ENCODE results near the gene ROGDI.

ROGDI gene

DNA sequence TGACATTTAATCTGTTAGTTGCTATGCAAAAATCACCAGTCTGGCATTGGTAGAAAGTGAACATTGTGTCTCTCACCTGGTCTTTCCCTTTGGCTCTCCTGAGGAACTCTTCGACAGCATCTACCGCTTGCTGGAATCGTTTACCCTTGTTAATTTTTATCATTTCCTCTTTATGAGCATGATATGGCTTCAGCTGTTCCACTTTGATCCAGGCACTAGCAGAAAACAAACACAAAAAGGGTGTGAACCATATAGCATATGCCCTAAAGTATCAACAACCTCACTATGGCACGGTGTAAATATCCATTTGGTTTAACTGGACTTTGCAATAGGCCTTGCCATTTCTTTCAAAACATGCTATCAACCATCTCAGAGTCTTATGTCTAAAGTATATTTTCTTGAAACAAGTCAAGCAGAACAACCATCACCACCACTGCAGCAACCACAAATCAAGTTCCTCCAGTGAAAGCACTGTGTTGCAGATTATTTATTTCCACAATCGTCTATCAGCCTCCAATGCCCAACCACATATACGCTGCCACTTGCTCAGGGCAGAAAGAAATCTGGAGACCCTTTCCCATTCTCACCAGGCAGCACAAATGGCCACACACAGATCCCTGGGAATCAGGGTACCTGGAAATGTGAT lies 30.4 kb upstream of the ROGDI start:
- Histone ChIP-seq H3K4me1 (ENCODE audit: control insufficient read depth in 1 of 2, insufficient read depth in 1 of 2, low read depth in 1 of 2, low read length in 1 of 2) (no peaks in the 10 kb centered on the region), H3K36me3 (peaks cover 94% of the 10 kb centered on the region), H3K27me3 (no peaks in the 10 kb centered on the region), H3K27ac (no peak overlapping the region), H3K9me3 (no peaks in the 10 kb centered on the region), H3K4me3 (ENCODE audit: low read depth in 1 of 2, low read length in 1 of 2) (no peak overlapping the region)
- TF ChIP-seq, protein P1, sequence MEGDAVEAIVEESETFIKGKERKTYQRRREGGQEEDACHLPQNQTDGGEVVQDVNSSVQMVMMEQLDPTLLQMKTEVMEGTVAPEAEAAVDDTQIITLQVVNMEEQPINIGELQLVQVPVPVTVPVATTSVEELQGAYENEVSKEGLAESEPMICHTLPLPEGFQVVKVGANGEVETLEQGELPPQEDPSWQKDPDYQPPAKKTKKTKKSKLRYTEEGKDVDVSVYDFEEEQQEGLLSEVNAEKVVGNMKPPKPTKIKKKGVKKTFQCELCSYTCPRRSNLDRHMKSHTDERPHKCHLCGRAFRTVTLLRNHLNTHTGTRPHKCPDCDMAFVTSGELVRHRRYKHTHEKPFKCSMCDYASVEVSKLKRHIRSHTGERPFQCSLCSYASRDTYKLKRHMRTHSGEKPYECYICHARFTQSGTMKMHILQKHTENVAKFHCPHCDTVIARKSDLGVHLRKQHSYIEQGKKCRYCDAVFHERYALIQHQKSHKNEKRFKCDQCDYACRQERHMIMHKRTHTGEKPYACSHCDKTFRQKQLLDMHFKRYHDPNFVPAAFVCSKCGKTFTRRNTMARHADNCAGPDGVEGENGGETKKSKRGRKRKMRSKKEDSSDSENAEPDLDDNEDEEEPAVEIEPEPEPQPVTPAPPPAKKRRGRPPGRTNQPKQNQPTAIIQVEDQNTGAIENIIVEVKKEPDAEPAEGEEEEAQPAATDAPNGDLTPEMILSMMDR (IDR thresholded peaks at IDR 0.05) = no peak

DNA sequence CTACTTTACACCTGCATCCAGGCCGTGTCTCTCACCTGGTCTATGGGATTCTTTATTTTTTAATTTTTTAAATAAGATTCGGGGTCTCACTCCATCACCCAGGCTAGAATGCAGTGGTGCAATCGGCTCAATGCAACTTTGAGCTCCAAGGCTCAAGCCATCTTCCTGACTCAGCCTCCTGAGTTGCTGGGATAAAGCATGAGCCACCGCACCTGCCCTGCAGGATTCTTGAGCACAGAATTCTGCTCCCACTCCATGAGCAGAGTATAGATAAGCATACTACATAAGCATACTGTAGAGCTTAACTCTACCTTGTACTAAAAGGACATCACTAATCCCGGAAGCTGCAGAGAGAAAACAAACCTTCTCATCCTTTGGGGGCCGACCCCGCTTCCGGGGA lies 29.2 kb upstream of the ROGDI start:
- H3K27me3 ChIP-seq = no peaks in the 10 kb centered on the region
- TF ChIP-seq, protein P1 (IDR thresholded peaks at IDR 0.05) = no peak
- H3K9me3 ChIP-seq = no peaks in the 10 kb centered on the region
- no peaks in the 10 kb centered on the region for H3K4me1 ChIP-seq (ENCODE audit: control insufficient read depth in 1 of 2, insufficient read depth in 1 of 2, low read depth in 1 of 2, low read length in 1 of 2)
- no peak overlapping the region for H3K4me3 ChIP-seq (ENCODE audit: low read depth in 1 of 2, low read length in 1 of 2)
- H3K27ac ChIP-seq = no peak overlapping the region
- peaks cover 95% of the 10 kb centered on the region for H3K36me3 ChIP-seq

DNA sequence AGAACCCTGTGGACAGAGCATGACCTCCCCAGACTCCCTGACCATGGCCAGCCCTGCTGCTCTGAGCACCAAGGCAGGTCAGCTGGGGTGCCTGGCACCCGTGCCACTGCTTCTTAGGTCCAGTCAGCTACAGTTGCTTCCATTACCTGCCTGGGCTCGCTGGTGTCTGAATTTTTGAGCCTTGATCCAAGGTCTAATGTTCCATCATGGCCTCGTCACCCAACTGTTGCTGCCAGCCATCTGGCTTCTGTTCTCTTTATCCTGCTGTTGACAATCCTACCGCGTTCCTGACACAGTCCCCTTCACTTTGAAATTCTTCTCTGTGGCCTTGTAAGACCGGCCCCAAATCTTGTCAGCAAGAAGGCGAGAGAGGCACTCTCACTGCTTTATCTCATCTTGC lies 28.0 kb upstream of the ROGDI start:
- Histone ChIP-seq H3K27me3 (no peaks in the 10 kb centered on the region), H3K9me3 (no peaks in the 10 kb centered on the region), H3K4me3 (ENCODE audit: low read depth in 1 of 2, low read length in 1 of 2) (no peak overlapping the region), H3K27ac (no peak overlapping the region), H3K36me3 (peaks cover 95% of the 10 kb centered on the region), H3K4me1 (ENCODE audit: control insufficient read depth in 1 of 2, insufficient read depth in 1 of 2, low read depth in 1 of 2, low read length in 1 of 2) (no peaks in the 10 kb centered on the region)
- TF ChIP-seq, protein P1 (IDR thresholded peaks at IDR 0.05) = no peak

DNA sequence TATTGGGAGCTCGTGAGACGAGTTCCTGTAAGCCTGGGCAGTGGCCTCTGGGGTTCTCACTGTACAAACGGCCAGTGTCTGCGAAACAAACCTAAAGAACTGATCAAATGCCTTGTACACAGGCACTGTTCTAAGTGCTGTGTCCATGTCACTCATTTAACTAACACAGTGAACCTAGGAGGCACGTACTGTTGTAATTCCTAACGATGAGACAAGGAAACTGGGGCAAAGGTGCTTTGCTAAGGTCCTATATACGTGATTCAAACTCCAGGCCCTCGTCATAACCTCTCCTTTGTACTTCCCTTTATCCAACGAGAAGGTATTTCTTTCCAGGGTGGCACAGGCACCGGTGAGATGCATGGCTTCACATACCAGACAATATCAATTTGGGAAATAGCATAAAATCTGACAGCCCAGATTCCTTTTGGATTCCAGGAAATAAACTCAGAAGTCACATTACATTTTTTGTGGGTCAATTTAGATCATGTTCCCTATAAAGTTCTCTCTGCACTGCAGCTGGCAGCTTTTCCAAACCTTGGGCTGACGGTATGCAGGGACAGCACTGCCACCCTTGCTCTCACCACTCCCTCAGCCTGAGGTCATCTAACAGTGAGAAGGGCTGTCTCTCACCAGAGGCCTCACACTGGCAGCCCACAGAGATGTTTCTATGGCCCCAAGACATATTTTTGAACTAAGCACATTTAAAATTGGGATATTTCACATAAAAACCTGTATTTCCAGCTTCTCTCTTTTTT lies 26.3 kb upstream of the ROGDI start:
- H3K4me3 ChIP-seq (ENCODE audit: low read depth in 1 of 2, low read length in 1 of 2) = no peak overlapping the region
- TF ChIP-seq, protein P1 (IDR thresholded peaks at IDR 0.05) = no peak
- H3K27ac ChIP-seq = no peak overlapping the region
- H3K27me3 ChIP-seq = no peaks in the 10 kb centered on the region
- H3K9me3 ChIP-seq = no peaks in the 10 kb centered on the region
- peaks cover 98% of the 10 kb centered on the region for H3K36me3 ChIP-seq
- H3K4me1 ChIP-seq (ENCODE audit: control insufficient read depth in 1 of 2, insufficient read depth in 1 of 2, low read depth in 1 of 2, low read length in 1 of 2) = no peaks in the 10 kb centered on the region

DNA sequence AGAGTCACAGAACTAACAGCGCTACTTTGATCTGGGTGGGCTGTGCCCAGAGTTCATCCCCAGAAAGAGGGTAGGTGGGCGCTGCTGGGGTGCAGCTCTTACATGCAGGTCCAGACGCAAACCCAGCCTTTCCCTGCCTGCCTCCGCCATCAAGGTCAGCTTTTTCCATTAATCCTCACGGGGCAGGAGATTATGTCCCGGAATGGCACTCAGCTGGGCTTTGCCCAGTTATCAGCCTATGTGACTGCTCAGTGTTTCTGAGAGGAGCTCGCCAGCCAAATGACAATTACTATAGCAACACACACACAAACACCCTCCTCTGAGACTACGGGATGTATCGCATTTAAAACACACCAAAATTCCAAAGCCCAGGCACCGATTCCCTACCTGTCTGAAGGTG lies 24.5 kb upstream of the ROGDI start:
- H3K9me3 ChIP-seq = no peaks in the 10 kb centered on the region
- peaks cover 99% of the 10 kb centered on the region for H3K36me3 ChIP-seq
- no peaks in the 10 kb centered on the region for H3K27me3 ChIP-seq
- TF ChIP-seq, protein P1 (IDR thresholded peaks at IDR 0.05) = no peak
- H3K4me3 ChIP-seq (ENCODE audit: low read depth in 1 of 2, low read length in 1 of 2) = no peak overlapping the region
- H3K4me1 ChIP-seq (ENCODE audit: control insufficient read depth in 1 of 2, insufficient read depth in 1 of 2, low read depth in 1 of 2, low read length in 1 of 2) = no peaks in the 10 kb centered on the region
- H3K27ac ChIP-seq = no peak overlapping the region

Data from neutrophil (primary cell).